Mesodermal cell (in vitro differentiated cells): ENCODE data around the gene LMF2.
"Not testable (repeated sequence)": the region's sequence is repeated elsewhere in the genome, so short reads cannot be mapped to it uniquely, and the experiment has no call there.

Experiments
- H3K27ac ChIP-seq: 2 replicates; pipeline ENCODE4 v1.7.0; 2013; ENCODE audit warnings: mild to moderate bottlenecking, low read depth, low read length, moderate library complexity; ENCODE audit not compliant: severe bottlenecking
- H3K36me3 ChIP-seq: 2 replicates; pipeline ENCODE4 v1.7.1; 2013; ENCODE audit warnings: mild to moderate bottlenecking, low read length, moderate library complexity; ENCODE audit not compliant: control insufficient read depth, insufficient read depth
- H3K4me1 ChIP-seq: one replicate; pipeline ENCODE4 v1.7.1; 2013; ENCODE audit warnings: mild to moderate bottlenecking, low read length; ENCODE audit not compliant: insufficient read depth, control insufficient read depth, poor library complexity, severe bottlenecking
- H3K4me3 ChIP-seq: 2 replicates; pipeline ENCODE4 v1.7.0; 2013; ENCODE audit warnings: low read length, control low read depth, mild to moderate bottlenecking; ENCODE audit not compliant: insufficient read depth, poor library complexity, severe bottlenecking; ENCODE audit errors: extremely low read depth
- H3K9me3 ChIP-seq: 2 replicates; pipeline ENCODE4 v1.7.1; 2013; ENCODE audit warnings: mild to moderate bottlenecking, low read length, moderate library complexity; ENCODE audit not compliant: control insufficient read depth
- WGBS, 2 experiments: methylation state at CpG; one replicate each; pipeline ENCODE4 v1.1.5; 2013; ENCODE audit warnings: missing lambda C conversion rate in 2 of 2; ENCODE audit not compliant: insufficient coverage in 2 of 2; 5-methylcytosine and 5-hydroxymethylcytosine counted together

Gene LMF2

GRCh38 chr22:50533856-50534711 lies 26.6 kb upstream of the LMF2 start:
- H3K4me3 ChIP-seq, H3K4me1 ChIP-seq, H3K36me3 ChIP-seq, H3K9me3 ChIP-seq: not testable (repeated sequence)
- 77 to 80% methylated on average over 7 to 11 of the region's 21 CpGs for WGBS, 2 experiments
- peak overlapping the region; percentile 53 for H3K27ac ChIP-seq

GRCh38 chr22:50532824-50533796 lies 25.6 kb upstream of the LMF2 start:
- WGBS, 2 experiments: 94% methylated on average over 12 to 13 of the region's 19 CpGs
- Histone ChIP-seq H3K4me3 (no peak overlapping the region), H3K27ac (peak overlapping the region; percentile 53)

DNA sequence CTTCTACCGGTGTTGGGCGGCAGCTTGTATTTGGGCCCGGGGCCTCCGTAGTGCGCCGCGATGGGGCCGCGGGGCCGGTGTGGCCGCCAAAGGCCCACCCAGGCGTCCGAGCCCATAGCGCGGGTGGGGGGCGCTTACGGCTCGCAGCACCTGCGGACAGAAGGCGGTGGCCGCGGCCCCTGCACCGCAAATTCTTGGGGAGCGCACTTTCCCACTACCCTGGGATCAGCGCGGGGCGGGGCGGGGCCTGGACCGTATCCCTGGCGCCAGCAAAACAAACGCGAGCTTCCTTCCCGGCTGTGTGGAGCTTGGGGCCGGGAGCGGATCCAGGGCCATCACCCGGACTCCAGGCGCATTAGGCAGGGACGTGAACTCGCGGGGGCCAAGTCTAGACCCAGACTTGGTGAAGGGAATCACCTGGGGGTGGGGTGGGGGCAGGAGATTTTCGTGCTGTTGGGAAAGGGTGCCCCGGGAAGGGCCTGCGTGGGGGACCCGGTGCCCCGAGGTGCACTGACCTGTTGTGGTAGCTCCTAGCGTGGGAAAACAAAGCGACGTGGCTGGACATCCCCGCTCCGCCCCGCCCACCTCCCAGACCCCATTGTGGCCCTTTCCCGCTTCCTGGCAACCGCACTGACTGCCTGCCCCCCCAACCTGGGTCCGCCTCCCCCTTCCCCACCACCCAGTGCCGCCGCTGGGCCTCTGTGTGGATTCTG lies 24.6 kb upstream of the LMF2 start:
- Histone ChIP-seq H3K4me1 (peaks cover 6% of the 10 kb centered on the region), H3K36me3 (no peaks in the 10 kb centered on the region), H3K9me3 (no peaks in the 10 kb centered on the region), H3K4me3 (peak overlapping the region; percentile 44), H3K27ac (peak overlapping the region; percentile 53)
- WGBS, 2 experiments: 5 to 6% methylated on average over 29 to 42 of the region's 56 CpGs

More at GRCh38 chr22:50532824-50533796, 25.6 kb upstream of the LMF2 start:
- H3K9me3 ChIP-seq: no peaks in the 10 kb centered on the region
- peaks cover 6% of the 10 kb centered on the region for H3K4me1 ChIP-seq
- no peaks in the 10 kb centered on the region for H3K36me3 ChIP-seq

- 3 to 8% methylated on average over 36 to 38 of the region's 44 CpGs for WGBS, 2 experiments
- Histone ChIP-seq H3K4me3 (peak overlapping the region; percentile 44), H3K9me3 (no peaks in the 10 kb centered on the region), H3K36me3 (no peaks in the 10 kb centered on the region), H3K27ac (peak overlapping the region; percentile 53), H3K4me1 (peaks cover 6% of the 10 kb centered on the region)
Observed at GRCh38 chr22:50531546-50531961, 24.1 kb upstream of the LMF2 start.

DNA sequence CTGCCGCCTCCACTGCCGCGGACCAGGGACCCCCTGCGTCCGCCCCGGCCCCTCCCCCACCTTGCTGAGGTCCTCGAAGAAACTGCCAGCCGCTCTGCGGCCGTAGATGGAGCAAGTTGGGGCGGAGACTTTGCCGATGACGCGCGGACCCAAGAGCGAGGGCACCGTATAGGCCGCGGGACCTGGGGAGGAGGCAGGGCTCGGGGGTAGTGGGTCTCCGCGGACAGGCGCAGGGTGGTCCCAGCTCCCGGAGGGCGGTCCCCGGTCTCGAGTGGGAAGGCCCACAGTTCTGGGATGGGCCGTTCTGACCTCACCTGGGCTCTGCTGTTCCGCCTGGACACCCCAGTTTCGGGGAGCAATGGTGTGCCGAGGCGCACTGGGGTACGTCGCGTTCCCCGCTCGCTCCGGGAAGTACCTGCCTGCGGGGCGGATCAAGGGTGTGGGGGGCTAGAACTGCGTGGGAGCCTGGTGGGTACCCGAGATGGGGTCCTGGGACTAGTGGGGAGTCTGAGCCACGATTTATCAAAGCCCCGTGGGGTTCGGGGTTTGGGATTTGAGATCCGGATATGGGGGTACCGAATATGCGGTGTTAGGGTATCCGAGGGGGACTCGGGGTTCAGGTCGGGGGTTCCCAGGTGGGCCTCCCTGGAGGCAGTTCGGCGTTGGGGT lies 23.5 kb upstream of the LMF2 start:
- H3K9me3 ChIP-seq: no peaks in the 10 kb centered on the region
- WGBS, 2 experiments: 13 to 16% methylated on average over 42 to 48 of the region's 53 CpGs
- H3K4me1 ChIP-seq: peaks cover 6% of the 10 kb centered on the region
- no peak overlapping the region for H3K27ac ChIP-seq
- peak overlapping the region; percentile 44 for H3K4me3 ChIP-seq
- H3K36me3 ChIP-seq: no peaks in the 10 kb centered on the region

DNA sequence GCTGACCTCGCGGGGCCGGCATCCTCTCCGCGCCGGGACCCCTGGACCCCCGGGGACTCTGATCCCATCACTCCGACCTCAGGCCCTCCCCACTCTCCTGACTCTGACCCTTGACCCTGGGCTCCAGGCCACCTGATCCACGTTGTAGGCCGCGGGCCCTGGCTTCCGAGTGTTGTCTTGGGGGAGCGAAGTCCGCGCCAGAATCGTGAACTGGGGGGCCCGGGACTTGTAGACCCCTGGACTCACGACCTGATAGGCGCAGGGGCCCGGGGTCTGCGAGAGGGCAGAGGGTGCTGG lies 23.0 kb upstream of the LMF2 start:
- WGBS, 2 experiments: 10 to 12% methylated on average over 10 to 15 of the region's 21 CpGs
- peaks cover 6% of the 10 kb centered on the region for H3K4me1 ChIP-seq
- no peaks in the 10 kb centered on the region for H3K9me3 ChIP-seq
- H3K27ac ChIP-seq: no peak overlapping the region
- no peaks in the 10 kb centered on the region for H3K36me3 ChIP-seq
- H3K4me3 ChIP-seq: peak overlapping the region; percentile 44

DNA sequence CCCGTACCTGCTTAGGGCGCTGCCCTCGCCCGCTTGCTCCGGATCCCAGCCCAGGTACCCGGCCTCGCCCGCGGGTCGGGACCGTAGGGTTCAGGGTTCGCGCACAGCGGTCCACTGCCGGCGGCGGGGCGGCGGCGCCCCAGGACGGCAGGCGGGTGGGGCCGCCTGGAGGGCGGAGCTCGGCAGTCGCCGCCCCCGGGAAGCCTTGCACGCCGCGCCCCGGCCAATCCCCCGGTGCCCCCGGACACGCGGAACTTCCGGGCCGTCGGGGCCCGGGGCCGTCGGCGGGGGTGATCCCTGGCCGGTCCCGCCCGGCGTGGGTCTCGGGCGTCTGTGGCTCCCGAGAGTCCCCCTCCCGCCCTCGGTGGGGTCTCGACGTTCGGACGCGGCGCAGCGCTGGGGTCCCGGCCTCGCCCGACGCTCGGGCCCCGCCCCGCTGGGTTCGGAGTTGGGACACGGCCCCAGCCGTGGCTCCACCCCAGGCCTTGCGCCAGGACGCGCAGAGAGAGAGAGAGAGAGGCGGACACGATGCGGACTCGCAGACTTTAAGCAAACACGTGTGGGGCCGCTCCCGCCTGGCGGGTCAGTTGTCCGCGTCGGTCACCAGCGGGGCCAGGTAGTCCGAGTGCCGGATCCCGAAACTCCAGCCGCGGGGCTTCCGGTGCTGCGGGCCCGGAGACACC lies 22.5 kb upstream of the LMF2 start, which contains the start of gene TYMP:
Gene TYMP, minus strand, starts transcription at position 116 of the 683 bp plus-strand sequence. CDS start 303 bp downstream, outside the sequence.
- Histone ChIP-seq H3K4me3 (peak within 1 kb of the TSS; percentile 44), H3K9me3 (no peaks in the 10 kb centered on the region), H3K27ac (no peak within 1 kb of the TSS), H3K4me1 (peaks cover 6% of the 10 kb centered on the region), H3K36me3 (no peaks in the 10 kb centered on the region)
- WGBS, 2 experiments: 6% methylated on average over 76 to 90 of the region's 92 CpGs

GRCh38 chr22:50529416-50529896 lies 22.0 kb upstream of the LMF2 start:
- Histone ChIP-seq H3K4me3 (no peak overlapping the region), H3K4me1 (peaks cover 7% of the 10 kb centered on the region), H3K36me3 (peaks cover 3% of the 10 kb centered on the region), H3K9me3 (no peaks in the 10 kb centered on the region), H3K27ac (no peak overlapping the region)
- 29 to 34% methylated on average over 36 to 50 of the region's 50 CpGs for WGBS, 2 experiments

- 84 to 87% methylated on average over 14 to 15 of the region's 15 CpGs for WGBS, 2 experiments
- no peaks in the 10 kb centered on the region for H3K9me3 ChIP-seq
- H3K27ac ChIP-seq: no peak overlapping the region
- H3K4me1 ChIP-seq: peaks cover 13% of the 10 kb centered on the region
- peaks cover 3% of the 10 kb centered on the region for H3K36me3 ChIP-seq
- no peak overlapping the region for H3K4me3 ChIP-seq
Observed at GRCh38 chr22:50528682-50529415, 21.3 kb upstream of the LMF2 start.
